Memory B cell (primary cell): ENCODE measurements around the gene FLII.
"Not testable (repeated sequence)": the region's sequence is repeated elsewhere in the genome, so short reads cannot be mapped to it uniquely, and the experiment has no call there.

Source experiments
- ATAC-seq: fragments of 150-1000 bp; cut with Tn5 transposase; 2 replicates; pipeline ENCODE4 v1.10.0; 2021; ENCODE audit warnings: low read depth, mild to moderate bottlenecking, moderate library complexity
- DNase-seq, 2 donors: peaks; one replicate each; pipeline ENCODE4 v3.0.0; 2022; ENCODE audit warnings: low spot score in 2 of 2
- H3K27ac Mint-ChIP-seq: one replicate; pipeline ENCODE4 v1.8.0; 2022; ENCODE audit warnings: mild to moderate bottlenecking, moderate library complexity, mixed read lengths
- H3K27me3 Mint-ChIP-seq: one replicate; pipeline ENCODE4 v1.8.0; 2022; ENCODE audit warnings: mixed read lengths
- H3K36me3 Mint-ChIP-seq: one replicate; pipeline ENCODE4 v1.8.0; 2022; ENCODE audit warnings: mild to moderate bottlenecking, mixed read lengths
- H3K4me1 Mint-ChIP-seq: one replicate; pipeline ENCODE4 v1.8.0; 2022; ENCODE audit warnings: mixed read lengths
- H3K4me3 Mint-ChIP-seq: one replicate; pipeline ENCODE4 v1.8.0; 2022; ENCODE audit warnings: mild to moderate bottlenecking, moderate library complexity, mixed read lengths
- H3K9me3 Mint-ChIP-seq: one replicate; pipeline ENCODE4 v1.8.0; 2022; ENCODE audit warnings: mixed read lengths

The FLII gene

DNA sequence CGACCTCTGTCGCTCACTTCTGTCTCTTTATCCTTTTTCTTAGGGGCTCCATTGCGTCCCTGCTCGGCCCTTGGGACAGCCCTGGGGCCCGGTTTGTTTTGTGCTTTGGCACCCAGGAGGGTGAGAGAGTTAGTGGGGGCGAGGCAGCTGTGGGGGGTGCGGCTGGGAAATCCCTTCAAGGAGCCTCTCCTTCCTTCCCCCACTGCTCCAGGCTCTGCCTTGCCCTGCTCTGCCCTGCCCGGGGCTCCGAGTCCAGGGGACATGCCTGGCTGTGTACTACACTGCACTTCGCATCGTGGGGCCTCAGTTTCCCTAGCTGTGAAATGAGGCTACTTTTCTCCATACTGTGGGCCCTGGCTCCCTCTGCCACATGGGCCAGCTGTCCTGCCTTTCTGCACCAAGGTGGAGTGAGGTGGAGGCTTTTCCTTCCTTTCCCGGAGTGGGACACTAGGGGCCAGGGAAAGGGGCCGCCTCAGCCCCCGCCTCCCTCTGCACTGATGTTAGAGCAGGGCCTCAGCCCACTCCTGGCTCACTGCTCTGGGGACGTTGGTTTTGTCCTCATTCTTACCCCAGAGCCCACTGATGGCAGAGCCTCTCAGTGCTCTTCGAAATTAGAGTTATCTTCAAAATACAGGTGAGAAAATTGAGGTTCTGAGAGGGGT, 32.1 kb downstream of the FLII start:
- peak overlapping the region; percentile 95 for H3K4me3 Mint-ChIP-seq
- DNase-seq (no peak), ATAC-seq (no peak)
- H3K4me1 Mint-ChIP-seq: peaks cover 14% of the 10 kb centered on the region
- peak overlapping the region; percentile 89 for H3K27ac Mint-ChIP-seq
- H3K27me3 Mint-ChIP-seq: no peaks in the 10 kb centered on the region
- H3K9me3 Mint-ChIP-seq: no peaks in the 10 kb centered on the region
- no peaks in the 10 kb centered on the region for H3K36me3 Mint-ChIP-seq

DNA sequence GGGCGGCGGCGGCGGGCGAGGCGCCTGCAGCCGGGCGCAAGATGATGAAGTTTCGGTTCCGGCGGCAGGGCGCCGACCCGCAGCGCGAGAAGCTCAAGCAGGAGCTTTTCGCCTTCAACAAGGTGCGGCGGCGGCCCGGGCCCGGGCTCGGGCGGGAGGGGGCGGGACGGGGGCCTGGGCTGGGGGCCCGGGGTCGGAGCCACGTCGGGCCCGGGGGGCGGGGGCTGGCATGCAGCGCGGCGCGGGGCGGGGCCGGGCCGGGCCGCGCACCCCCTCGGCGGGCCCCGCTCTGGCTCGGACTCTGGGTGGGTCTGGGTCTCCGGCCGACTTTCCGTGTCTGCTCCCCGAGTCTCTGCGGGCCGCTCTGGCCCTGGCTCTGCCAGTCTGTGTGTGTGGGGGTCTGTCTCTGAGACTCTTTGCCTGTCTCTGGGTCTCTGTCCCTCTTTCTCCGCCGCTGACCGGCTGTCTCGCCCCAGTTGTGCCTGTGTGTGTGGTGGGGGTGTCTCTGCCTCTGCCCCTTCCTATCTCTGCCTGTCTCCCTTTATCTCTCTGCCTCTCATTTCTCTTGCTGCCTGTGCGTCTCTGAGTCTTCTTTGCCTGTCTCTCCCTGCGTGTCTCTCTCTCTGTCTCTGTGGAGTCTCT, 32.8 kb downstream of the FLII start:
- peak in 1 of 2 donors; percentile 41 for DNase-seq
- H3K36me3 Mint-ChIP-seq: no peaks in the 10 kb centered on the region
- ATAC-seq: no peak
- H3K9me3 Mint-ChIP-seq: no peaks in the 10 kb centered on the region
- H3K27me3 Mint-ChIP-seq: no peaks in the 10 kb centered on the region
- H3K4me3 Mint-ChIP-seq: peak overlapping the region; percentile 95
- peak overlapping the region; percentile 89 for H3K27ac Mint-ChIP-seq
- peaks cover 14% of the 10 kb centered on the region for H3K4me1 Mint-ChIP-seq

DNA sequence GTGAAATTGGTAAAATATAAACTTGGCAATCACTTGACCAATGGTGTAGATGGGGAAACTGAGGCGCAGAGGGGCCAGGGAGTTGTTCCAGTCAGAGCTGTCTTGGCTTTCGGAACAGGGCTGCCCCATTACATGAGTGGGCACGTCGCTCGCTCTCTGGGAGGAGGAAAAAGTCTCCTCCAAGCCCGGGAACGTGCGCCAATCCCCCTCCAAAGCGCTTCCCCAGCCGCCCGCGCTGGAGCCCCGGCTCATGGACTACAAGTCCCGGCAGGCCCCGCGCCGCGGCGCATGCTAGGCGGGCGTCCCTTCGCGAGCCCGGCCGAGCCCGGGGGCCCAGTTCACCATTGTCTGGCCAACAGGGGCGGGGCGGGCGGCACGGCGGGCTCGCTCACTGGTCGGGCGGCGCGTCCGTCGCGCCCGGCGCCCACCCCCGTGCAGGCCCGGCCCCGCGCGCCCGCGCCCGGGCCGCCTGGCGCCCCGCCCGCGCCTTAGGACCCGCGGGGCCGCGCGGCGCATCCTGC, 33.4 kb downstream of the FLII start, which contains the start of gene LLGL1:
TSS of gene LLGL1 (plus strand) at position 515 of the 521 bp plus-strand sequence. CDS start 48 bp downstream, outside the sequence.
- Mint-ChIP-seq H3K36me3 (no peaks in the 10 kb centered on the region), H3K4me1 (peaks cover 14% of the 10 kb centered on the region)

DNA sequence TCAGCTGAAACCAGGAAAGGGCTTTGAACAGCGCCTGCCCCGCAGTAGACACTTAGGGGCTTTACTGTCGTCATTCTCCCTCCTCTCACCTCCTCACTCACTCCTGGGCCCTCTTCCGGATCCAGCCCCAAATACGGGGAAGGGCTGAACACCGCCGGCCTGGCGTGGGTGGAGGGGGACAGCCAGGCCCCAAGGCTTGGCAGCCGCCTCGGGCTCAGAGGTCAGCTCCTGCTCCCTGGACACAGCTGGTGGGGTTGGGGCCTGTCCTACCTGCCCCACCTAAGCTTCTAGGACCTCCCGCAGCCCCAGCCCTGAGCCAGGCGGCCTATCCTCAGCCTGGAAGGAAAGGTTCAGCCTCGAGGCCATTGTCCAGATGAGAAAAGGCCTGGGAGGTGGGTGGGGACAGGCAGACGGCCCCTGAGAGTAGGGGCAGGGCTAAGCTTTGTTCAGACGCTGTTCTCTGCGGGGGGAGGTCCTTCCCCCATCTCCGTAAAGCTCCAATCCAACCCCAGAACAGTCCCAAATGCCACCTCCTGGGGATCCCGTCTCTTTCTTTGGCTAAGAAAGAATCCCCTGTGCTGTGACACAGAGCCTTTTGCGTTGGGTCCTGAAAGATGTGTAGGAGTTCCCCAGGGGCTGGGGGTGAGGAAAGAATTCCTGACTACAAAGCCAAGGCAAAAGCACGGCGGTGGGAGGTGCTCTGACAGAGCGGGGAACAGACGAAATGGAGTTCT, 34.0 kb downstream of the FLII start:
- ATAC-seq: no peak
- H3K9me3 Mint-ChIP-seq: no peaks in the 10 kb centered on the region
- H3K27me3 Mint-ChIP-seq: no peaks in the 10 kb centered on the region
- DNase-seq: no peak
- H3K27ac Mint-ChIP-seq: no peak overlapping the region
- H3K4me3 Mint-ChIP-seq: peak overlapping the region; percentile 73
- peaks cover 14% of the 10 kb centered on the region for H3K4me1 Mint-ChIP-seq
- H3K36me3 Mint-ChIP-seq: no peaks in the 10 kb centered on the region

More for the DNA sequence above, 33.4 kb downstream of the FLII start, which contains the start of gene LLGL1:
- DNase-seq (peak; percentile 86 to 92), ATAC-seq (peak; percentile 94)
- Mint-ChIP-seq H3K27ac (peak within 1 kb of the TSS; percentile 89), H3K9me3 (no peaks in the 10 kb centered on the region), H3K4me3 (peak within 1 kb of the TSS; percentile 95), H3K27me3 (no peaks in the 10 kb centered on the region)

DNA sequence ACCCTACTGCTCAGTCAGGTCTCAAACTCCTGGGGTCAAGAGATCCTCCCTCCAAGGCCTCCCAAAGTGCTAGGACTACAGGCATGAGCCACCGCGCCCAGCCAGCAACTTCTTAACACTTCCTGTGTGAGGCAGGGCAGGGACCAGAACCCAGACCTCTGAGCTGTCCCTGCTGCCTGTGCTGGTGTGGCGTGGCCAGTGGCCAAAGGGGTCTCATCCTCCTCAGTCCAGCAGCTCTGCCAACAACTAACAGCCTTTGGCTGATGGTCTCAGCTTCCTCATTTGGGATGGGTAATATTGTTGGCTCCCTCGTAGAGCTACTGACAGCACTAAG, 34.5 kb downstream of the FLII start:
- DNase-seq: no peak
- Mint-ChIP-seq H3K4me1 (peaks cover 14% of the 10 kb centered on the region), H3K9me3 (no peaks in the 10 kb centered on the region), H3K36me3 (no peaks in the 10 kb centered on the region), H3K27ac (no peak overlapping the region), H3K4me3 (no peak overlapping the region), H3K27me3 (no peaks in the 10 kb centered on the region)
- no peak for ATAC-seq

DNA sequence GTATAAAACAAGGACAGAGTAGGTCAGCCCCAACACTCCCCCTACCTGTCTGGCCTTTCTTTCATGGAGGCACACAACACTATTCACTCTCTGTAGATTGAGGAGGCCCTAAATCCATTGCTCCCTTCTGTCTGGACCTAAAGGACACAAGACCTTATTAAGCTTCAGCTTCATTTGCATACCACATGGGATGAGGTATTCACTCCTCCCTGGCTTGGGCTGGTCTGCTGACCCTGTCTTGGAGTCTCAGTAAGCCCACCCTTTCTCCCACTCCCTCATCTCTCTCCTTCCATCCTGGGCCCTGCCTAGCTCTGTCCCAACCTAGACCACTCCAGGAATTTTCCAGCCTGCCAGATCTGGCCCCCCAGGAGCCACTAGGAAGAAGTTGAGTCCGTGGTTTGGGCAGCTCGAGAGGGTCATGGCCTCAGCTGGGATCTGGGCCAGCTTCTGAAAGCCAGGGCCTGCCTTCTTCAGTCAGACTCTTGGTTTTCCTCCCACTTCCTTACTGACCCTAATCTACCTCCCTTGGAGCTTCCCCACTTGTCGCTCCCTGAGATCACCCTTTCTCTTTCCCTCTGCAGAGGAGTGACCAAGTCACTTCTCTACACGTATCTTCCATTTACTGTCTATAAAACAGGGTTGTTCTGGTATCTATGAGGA, 39.7 kb downstream of the FLII start:
- H3K27ac Mint-ChIP-seq: no peak overlapping the region
- no peak for DNase-seq

DNA sequence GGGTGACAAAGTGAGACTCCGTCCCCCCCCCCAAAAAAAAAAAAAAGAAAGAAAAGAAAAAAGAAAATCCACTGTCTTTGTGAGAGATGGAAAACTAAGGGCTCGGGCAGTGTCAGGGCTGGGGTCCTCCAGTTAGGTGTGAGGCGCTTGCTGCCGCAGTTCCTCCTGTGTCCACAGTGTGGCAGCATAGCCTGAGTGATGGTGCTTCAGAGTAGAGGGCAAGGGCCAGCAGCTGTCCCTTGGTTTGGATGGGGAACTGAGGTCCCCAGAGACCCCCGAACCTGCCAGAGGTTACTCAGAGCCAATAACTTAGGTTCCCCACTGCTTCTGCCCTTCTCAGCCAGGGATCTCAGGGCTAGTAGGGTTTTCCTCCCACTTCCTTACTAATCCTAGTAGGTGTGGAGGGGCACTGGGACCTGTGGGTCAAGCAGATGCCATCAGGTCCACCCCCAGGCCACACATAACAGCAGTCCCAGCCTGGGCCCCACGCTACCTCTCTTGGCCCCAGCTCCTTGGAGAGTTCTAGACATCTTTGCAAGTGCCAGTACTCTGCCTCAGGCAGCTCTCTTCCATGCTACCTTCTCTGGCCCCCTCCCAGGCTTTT, 41.0 kb downstream of the FLII start:
- no peak overlapping the region for H3K27ac Mint-ChIP-seq
- DNase-seq (peak; percentile 69 to 80), ATAC-seq (peak; percentile 94)
- H3K36me3 Mint-ChIP-seq: no peaks in the 10 kb centered on the region
- no peaks in the 10 kb centered on the region for H3K27me3 Mint-ChIP-seq
- H3K9me3 Mint-ChIP-seq: no peaks in the 10 kb centered on the region
- no peaks in the 10 kb centered on the region for H3K4me1 Mint-ChIP-seq
- no peak overlapping the region for H3K4me3 Mint-ChIP-seq

More for the DNA sequence above, 39.7 kb downstream of the FLII start:
- Mint-ChIP-seq H3K9me3 (no peaks in the 10 kb centered on the region), H3K36me3 (no peaks in the 10 kb centered on the region), H3K4me3 (no peak overlapping the region), H3K27me3 (no peaks in the 10 kb centered on the region), H3K4me1 (no peaks in the 10 kb centered on the region)
- no peak for ATAC-seq

DNA sequence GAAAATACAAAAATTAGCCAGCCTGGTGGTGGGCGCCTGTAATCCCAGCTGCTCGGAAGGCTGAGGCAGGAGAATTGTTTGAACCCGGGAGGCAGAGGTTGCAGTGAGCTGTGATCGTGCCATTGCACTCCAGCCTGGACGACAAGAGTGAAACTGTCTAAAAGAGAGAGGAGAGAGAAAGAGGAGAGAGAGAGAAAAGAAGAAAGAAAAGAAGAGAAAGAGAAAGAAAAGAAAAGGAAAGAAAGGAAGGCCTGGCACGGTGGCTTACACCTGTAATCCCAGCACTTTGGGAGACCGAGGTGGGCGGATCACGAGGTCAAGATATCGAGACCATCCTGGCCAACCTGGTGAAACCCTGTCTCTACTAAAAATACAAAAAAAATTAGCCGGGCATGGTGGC, 41.6 kb downstream of the FLII start:
- not testable (repeated sequence) for H3K4me1 Mint-ChIP-seq, H3K27ac Mint-ChIP-seq, H3K9me3 Mint-ChIP-seq, H3K27me3 Mint-ChIP-seq, H3K36me3 Mint-ChIP-seq, DNase-seq, H3K4me3 Mint-ChIP-seq, ATAC-seq

DNA sequence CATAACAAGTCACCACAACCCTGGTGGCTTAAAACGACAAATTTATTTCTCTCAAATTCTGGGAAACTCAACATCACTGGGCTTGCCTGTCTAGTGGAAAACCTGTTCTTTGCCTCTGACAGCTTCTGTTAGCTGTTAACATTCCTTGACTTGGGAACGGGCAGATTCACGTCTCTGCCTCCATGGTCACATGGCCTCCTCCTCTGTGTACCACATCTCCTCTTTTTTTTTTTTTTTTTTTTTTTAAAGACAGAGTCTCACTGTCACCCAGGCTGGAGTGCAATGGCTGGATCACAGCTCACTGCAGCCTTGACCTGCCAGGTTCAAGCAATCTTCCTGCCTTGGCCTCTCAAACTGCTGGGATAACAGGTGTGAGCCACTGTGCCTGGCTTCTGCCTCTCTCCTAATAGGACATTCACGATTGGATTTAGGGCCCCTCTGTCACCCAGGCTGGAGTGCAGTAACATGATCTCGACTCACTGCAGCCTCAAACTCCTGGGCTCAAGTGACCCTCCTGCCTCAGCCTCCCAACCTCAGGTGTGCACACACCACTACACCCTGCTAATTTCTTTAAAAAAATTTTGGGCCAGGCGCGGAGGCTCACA, 44.8 kb downstream of the FLII start:
- H3K4me3 Mint-ChIP-seq: no peak overlapping the region
- no peaks in the 10 kb centered on the region for H3K4me1 Mint-ChIP-seq
- ATAC-seq (no peak), DNase-seq (no peak)
- no peak overlapping the region for H3K27ac Mint-ChIP-seq
- H3K36me3 Mint-ChIP-seq: peaks cover 7% of the 10 kb centered on the region
- no peaks in the 10 kb centered on the region for H3K27me3 Mint-ChIP-seq
- H3K9me3 Mint-ChIP-seq: no peaks in the 10 kb centered on the region

DNA sequence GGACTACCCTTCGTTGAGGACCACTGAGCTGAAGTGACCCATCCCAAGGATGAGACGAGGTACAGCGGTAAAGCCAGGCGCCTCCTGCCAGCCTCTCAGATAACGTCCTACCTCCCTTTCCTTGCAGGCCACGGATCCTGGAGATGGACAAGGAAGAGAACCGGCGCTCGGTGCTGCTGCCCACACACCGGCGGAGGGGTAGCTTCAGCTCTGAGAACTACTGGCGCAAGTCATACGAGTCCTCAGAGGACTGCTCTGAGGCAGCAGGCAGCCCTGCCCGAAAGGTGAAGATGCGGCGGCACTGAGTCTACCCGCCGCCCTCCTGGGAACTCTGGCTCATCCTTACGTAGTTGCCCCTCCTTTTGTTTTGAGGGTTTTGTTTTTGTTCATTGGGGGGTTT, 50.4 kb downstream of the FLII start:
- Mint-ChIP-seq H3K27me3 (no peaks in the 10 kb centered on the region), H3K27ac (no peak overlapping the region), H3K36me3 (peaks cover 28% of the 10 kb centered on the region), H3K9me3 (no peaks in the 10 kb centered on the region), H3K4me1 (no peaks in the 10 kb centered on the region), H3K4me3 (no peak overlapping the region)
- no peak for DNase-seq
- no peak for ATAC-seq

DNA sequence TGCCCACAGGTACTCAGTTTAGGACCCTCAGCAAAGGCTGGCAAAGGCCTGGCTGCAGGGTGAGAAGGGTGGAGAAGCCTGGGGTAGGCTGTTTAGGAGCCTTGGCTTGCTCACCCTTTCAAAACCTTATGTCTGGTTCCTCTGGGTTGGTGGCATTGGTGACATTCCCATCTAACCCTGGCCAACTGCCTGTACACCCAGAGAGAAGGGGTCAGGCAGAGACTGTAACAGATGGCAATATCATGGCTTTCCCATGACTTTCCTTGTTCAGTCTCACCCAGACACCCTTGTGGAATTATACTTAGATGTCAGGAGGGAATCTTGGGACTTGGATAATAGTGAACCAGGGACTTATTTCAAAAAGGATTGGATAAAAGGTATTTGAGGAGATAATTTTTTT, 51.6 kb downstream of the FLII start:
- H3K36me3 Mint-ChIP-seq: peaks cover 28% of the 10 kb centered on the region
- H3K4me3 Mint-ChIP-seq: no peak overlapping the region
- H3K27me3 Mint-ChIP-seq: no peaks in the 10 kb centered on the region
- no peak for ATAC-seq
- H3K27ac Mint-ChIP-seq: no peak overlapping the region
- no peaks in the 10 kb centered on the region for H3K4me1 Mint-ChIP-seq
- no peak for DNase-seq
- H3K9me3 Mint-ChIP-seq: no peaks in the 10 kb centered on the region

DNA sequence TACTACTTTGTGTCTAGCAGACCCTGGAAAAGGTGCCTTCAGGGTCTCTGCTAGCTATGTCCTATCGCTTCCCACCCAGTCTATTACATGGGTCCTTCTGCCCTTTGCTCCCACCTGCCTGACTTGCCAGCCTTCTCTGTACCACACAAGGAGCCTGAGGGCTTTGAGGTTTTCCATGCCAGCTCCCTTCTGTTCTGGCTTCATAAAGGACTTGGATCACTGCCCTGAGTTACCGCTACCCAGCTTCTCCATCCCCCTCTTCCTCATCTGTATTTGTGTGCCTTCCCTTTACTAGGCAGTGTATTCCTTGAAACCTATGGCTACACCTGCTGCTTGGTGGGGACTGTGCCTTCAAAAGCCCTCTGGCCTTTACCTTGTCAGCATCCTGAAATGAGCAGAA, 52.7 kb downstream of the FLII start:
- peak overlapping the region; percentile 9 for H3K27ac Mint-ChIP-seq
- no peak for ATAC-seq
- peaks cover 3% of the 10 kb centered on the region for H3K4me1 Mint-ChIP-seq
- no peaks in the 10 kb centered on the region for H3K9me3 Mint-ChIP-seq
- H3K36me3 Mint-ChIP-seq: peaks cover 28% of the 10 kb centered on the region
- no peak for DNase-seq
- no peaks in the 10 kb centered on the region for H3K27me3 Mint-ChIP-seq
- no peak overlapping the region for H3K4me3 Mint-ChIP-seq

DNA sequence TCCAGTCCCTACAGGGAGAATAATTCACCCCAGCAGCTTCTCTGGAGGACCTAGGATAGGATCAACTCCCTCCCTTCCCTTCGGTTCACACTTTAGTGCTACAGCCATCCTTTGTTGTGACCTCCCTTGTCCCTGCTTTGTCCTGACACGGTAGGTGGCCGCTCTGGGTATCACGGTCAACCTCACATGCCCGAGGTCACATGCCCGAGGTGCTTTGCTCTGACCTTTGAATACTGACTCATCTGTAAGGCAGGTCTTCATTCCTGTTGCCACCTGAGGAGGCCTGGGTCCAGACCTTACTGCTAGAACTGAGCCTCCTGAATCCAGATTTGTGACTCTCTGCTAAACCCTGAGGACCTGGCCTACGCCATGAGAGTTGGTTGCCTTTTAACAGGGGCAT, 55.2 kb downstream of the FLII start:
- ATAC-seq (no peak), DNase-seq (no peak)
- H3K9me3 Mint-ChIP-seq: no peaks in the 10 kb centered on the region
- H3K36me3 Mint-ChIP-seq: peaks cover 25% of the 10 kb centered on the region
- H3K27ac Mint-ChIP-seq: peak overlapping the region; percentile 74
- peaks cover 15% of the 10 kb centered on the region for H3K4me1 Mint-ChIP-seq
- H3K27me3 Mint-ChIP-seq: no peaks in the 10 kb centered on the region
- H3K4me3 Mint-ChIP-seq: no peak overlapping the region
